Esophagus squamous epithelium (tissue), 4 donors: ENCODE data around the gene NOCT.

ENCODE experiments used
- CTCF ChIP-seq, 6 experiments: fragments of 450-650 bp in 4 of 6; fragments of 200-600 bp in 2 of 6; sonication (generic) in 2 of 6; IDR thresholded peaks; one replicate each; pipeline ENCODE4 v1.5.1; 2016 to 2019; ENCODE audit warnings: antibody characterized with exemption in 6 of 6, mild to moderate bottlenecking in 4 of 6, moderate library complexity in 4 of 6
- POLR2A ChIP-seq, 4 donors: fragments of 450-650 bp; IDR thresholded peaks; one replicate each; pipeline ENCODE4 v1.6.1; 2017; ENCODE audit warnings: antibody characterized with exemption in 4 of 4, mild to moderate bottlenecking in 4 of 4, moderate library complexity in 3 of 4

GRCh38 chr4:138984647-138985046 lies 30.9 kb upstream of the NOCT start:
- no peak for TF ChIP-seq CTCF (IDR thresholded peaks at IDR 0.05)
- TF ChIP-seq POLR2A (IDR thresholded peaks at IDR 0.05), result no peak
